Caki2 (cell line): Measurements from ENCODE around the gene CREBRF. TPM values are rescaled to one million over a fixed set of nuclear protein-coding genes. Genes with fewer than 3 reads are reported as not detected.

ENCODE experiments used
- DNase-seq: peaks from one replicate; pipeline ENCODE4 v3.0.0-alpha.2; 2015; ENCODE audit warnings: low read depth
- in situ Hi-C: cut with HindIII; loops from 2 replicates; pipeline ENCODE4 v1.10.0; 2016; ENCODE audit warnings: low sequenced_read_pairs, low pct_unique_long_range_greater_than_20kb, mixed read lengths
- total RNA-seq: library from RNA; depleted of rRNA; stranded (reverse); fragments of >200 nt; shearing (Covaris generic); gene quantifications from 2 replicates; pipeline ENCODE4 v1.2.3, GENCODE V29; 2014; ENCODE audit warnings: low replicate concordance; rRNA removed

The CREBRF gene
- total RNA-seq, 1 experiment from 2014 or later, result 22.1 TPM

GRCh38 chr5:173187054-173187743, 131.0 kb downstream of the CREBRF start:
- DNase-seq, result no peak
- in situ Hi-C loops, result no loop called here

- in situ Hi-C loops, result no loop called here
- no peak for DNase-seq
Measured at GRCh38 chr5:173188280-173188679, 132.1 kb downstream of the CREBRF start.

Other genes with a start within 250 kb of the CREBRF start
- 76.3 and 84.8 TPM in 2 replicates for gene ERGIC1, start 222.1 kb upstream of the CREBRF start, total RNA-seq
- 269 and 272 TPM in 2 replicates for gene RPL26L1, start 96.9 kb upstream of the CREBRF start, total RNA-seq
- gene ATP6V0E1, start 72.6 kb upstream of the CREBRF start, total RNA-seq, result 473 and 572 TPM in 2 replicates
- 25.2 and 30.4 TPM in 2 replicates for gene BNIP1, start 88.2 kb downstream of the CREBRF start, total RNA-seq
- gene NKX2-5, start 178.9 kb downstream of the CREBRF start, total RNA-seq, result 9.9 and 13.2 TPM in 2 replicates